A549 treated with Mapracorat at 1 μM for 4 hours (cell line): Measurements from ENCODE around the gene SREK1. TPM values are rescaled to one million over a fixed set of nuclear protein-coding genes. Genes with fewer than 3 reads are reported as not detected.

ENCODE experiments used
- total RNA-seq: library from RNA; stranded (reverse); fragments of 200-300 nt; extraction: Qiagen RNA extraction; gene quantifications from 5 replicates; pipeline ENCODE4 v1.2.3, GENCODE V29; 2022

SREK1 gene, protein sequence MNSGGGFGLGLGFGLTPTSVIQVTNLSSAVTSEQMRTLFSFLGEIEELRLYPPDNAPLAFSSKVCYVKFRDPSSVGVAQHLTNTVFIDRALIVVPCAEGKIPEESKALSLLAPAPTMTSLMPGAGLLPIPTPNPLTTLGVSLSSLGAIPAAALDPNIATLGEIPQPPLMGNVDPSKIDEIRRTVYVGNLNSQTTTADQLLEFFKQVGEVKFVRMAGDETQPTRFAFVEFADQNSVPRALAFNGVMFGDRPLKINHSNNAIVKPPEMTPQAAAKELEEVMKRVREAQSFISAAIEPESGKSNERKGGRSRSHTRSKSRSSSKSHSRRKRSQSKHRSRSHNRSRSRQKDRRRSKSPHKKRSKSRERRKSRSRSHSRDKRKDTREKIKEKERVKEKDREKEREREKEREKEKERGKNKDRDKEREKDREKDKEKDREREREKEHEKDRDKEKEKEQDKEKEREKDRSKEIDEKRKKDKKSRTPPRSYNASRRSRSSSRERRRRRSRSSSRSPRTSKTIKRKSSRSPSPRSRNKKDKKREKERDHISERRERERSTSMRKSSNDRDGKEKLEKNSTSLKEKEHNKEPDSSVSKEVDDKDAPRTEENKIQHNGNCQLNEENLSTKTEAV
- 26.1 to 33.2 TPM (median 30.9 TPM) in 5 replicates for total RNA-seq

DNA sequence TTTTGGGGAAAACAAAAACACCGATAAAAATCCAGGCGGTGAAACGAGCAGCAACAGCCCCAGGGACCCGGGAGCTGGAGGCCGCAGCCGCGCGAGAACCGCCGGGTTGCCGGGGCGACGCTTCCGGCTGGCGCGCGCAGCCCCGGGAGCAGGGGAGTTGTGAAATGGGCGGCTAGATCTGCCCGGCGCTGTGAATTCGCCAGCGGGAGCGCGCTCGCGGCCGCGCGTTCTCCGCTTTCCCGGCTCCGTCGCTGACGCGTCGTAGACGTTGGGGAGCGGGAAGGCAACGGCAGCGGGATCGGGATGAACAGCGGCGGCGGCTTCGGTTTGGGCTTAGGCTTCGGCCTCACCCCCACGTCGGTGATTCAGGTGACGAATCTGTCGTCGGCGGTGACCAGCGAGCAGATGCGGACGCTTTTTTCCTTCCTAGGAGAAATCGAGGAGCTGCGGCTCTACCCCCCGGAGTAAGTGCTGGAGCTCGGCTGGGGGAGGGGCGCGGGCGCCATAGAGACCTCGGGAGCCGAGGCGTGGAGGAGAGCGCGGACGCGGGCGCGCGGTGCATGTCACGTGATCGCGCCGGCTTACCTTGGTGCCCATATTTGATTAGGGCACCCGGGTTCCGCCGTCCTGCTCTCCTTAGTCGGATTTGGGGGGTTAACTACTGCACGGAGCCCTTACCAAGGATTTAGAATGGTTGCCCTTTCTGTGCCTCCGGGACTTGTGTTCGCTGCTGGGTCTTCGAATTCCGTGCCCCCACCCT lies at the start of gene SREK1:
SREK1 (plus strand) TSS at position 227 of the 760 bp plus-strand sequence; CDS start at position 304, 77 bp downstream.

Other genes starting within 250 kb of the SREK1 start
- 21.8 to 31.2 TPM (median 24.9 TPM) in 5 replicates for gene ERBIN, start 217.7 kb upstream of the SREK1 start, total RNA-seq